ENCODE measurements around the gene METRNL.

Gene METRNL

GRCh38 chr17:83083368-83084201 lies 4.2 kb downstream of the METRNL start:
- TF ChIP-seq CTCF (IDR thresholded peaks at IDR 0.05) (no peak), ZFX (IDR thresholded peaks at IDR 0.05; ENCODE audit: borderline replicate concordance) (no peak)
- no peak overlapping the region for H3K27ac ChIP-seq

- no peak for TF ChIP-seq ZFX (IDR thresholded peaks at IDR 0.05; ENCODE audit: borderline replicate concordance)
- TF ChIP-seq CTCF (IDR thresholded peaks at IDR 0.05): no peak
- H3K27ac ChIP-seq: no peak overlapping the region
Observed at GRCh38 chr17:83084214-83084613, 4.8 kb downstream of the METRNL start.

- no peak for TF ChIP-seq CTCF (IDR thresholded peaks at IDR 0.05)
- H3K27ac ChIP-seq: no peak overlapping the region
Observed at GRCh38 chr17:83084621-83085056, 5.2 kb downstream of the METRNL start.

GRCh38 chr17:83085103-83085502 lies 5.7 kb downstream of the METRNL start:
- no peak overlapping the region for H3K27ac ChIP-seq
- TF ChIP-seq ZFX (IDR thresholded peaks at IDR 0.05; ENCODE audit: borderline replicate concordance) (no peak), CTCF (IDR thresholded peaks at IDR 0.05) (no peak)

- H3K27ac ChIP-seq: no peak overlapping the region
- TF ChIP-seq ZFX (IDR thresholded peaks at IDR 0.05; ENCODE audit: borderline replicate concordance) (no peak), CTCF (IDR thresholded peaks at IDR 0.05) (no peak)
Observed at GRCh38 chr17:83085526-83086198, 6.3 kb downstream of the METRNL start.

- H3K27ac ChIP-seq: no peak overlapping the region
- no peak for TF ChIP-seq ZFX (IDR thresholded peaks at IDR 0.05; ENCODE audit: borderline replicate concordance)
- no peak for TF ChIP-seq CTCF (IDR thresholded peaks at IDR 0.05)
Observed at GRCh38 chr17:83086199-83086880, 6.9 kb downstream of the METRNL start.

Data from 22Rv1 (cell line).